ENCODE results near the gene USP38. TPM values are rescaled to one million over a fixed set of nuclear protein-coding genes. Genes with fewer than 3 reads are reported as not detected.

Gene USP38
- total RNA-seq, 4 donors from 2014 or later = 18.8 to 24.1 (median 19.9) TPM

GRCh38 chr4:143184217-143184502, 557 bp upstream of the USP38 start:
- Histone ChIP-seq H3K4me3 (peak overlapping the region; percentile 68 to 93 (median 86)), H3K27me3 (no peaks in the 10 kb centered on the region), H3K36me3 (peaks cover 0 to 5% (median 0%) of the 10 kb centered on the region in 3 donors), H3K27ac (peak overlapping the region; percentile 86 to 97 (median 93)), H3K9me3 (no peaks in the 10 kb centered on the region), H3K4me1 (peaks cover 0 to 56% (median 17%) of the 10 kb centered on the region in 4 donors)
- DNase-seq (ENCODE audit: low spot score in 2 of 2) = no peak
- 0% methylated on average over 11 of the region's 11 CpGs for WGBS, 2 donors
- TF ChIP-seq POLR2A (IDR thresholded peaks at IDR 0.05) = no peak
- no peak for TF ChIP-seq CTCF (IDR thresholded peaks at IDR 0.05)
- no peak for TF ChIP-seq EP300 (IDR thresholded peaks at IDR 0.05)

- TF ChIP-seq POLR2A (IDR thresholded peaks at IDR 0.05) = no peak
- no peak for TF ChIP-seq EP300 (IDR thresholded peaks at IDR 0.05)
- TF ChIP-seq CTCF (IDR thresholded peaks at IDR 0.05) = no peak
- H3K36me3 ChIP-seq = peaks cover 0 to 5% (median 0%) of the 10 kb centered on the region in 3 donors
- 0 to 1% methylated on average over 17 to 32 of the region's 50 CpGs for WGBS, 2 donors
- peak overlapping the region; percentile 68 to 93 (median 86) for H3K4me3 ChIP-seq
- DNase-seq (ENCODE audit: low spot score in 2 of 2) = no peak
- no peaks in the 10 kb centered on the region for H3K27me3 ChIP-seq
- H3K27ac ChIP-seq = peak overlapping the region; percentile 86 to 97 (median 93)
- peaks cover 0 to 69% (median 19%) of the 10 kb centered on the region in 4 donors for H3K4me1 ChIP-seq
- H3K9me3 ChIP-seq = no peaks in the 10 kb centered on the region
Observed at GRCh38 chr4:143185253-143186107, 763 bp downstream of the USP38 start.

GRCh38 chr4:143186212-143186611, 1.5 kb downstream of the USP38 start:
- peak overlapping the region in 3 of 4 donors; percentile 12 to 97 (median 92) for H3K27ac ChIP-seq
- TF ChIP-seq CTCF (IDR thresholded peaks at IDR 0.05) = no peak
- no peak for TF ChIP-seq EP300 (IDR thresholded peaks at IDR 0.05)
- TF ChIP-seq POLR2A (IDR thresholded peaks at IDR 0.05) = no peak
- H3K4me1 ChIP-seq = peaks cover 0 to 77% (median 22%) of the 10 kb centered on the region in 4 donors
- peak overlapping the region; percentile 68 to 93 (median 86) for H3K4me3 ChIP-seq
- peaks cover 0 to 8% (median 0%) of the 10 kb centered on the region in 3 donors for H3K36me3 ChIP-seq
- no peaks in the 10 kb centered on the region for H3K9me3 ChIP-seq
- no peak for DNase-seq (ENCODE audit: low spot score in 2 of 2)
- H3K27me3 ChIP-seq = no peaks in the 10 kb centered on the region
- WGBS, 2 donors = 1 to 6% methylated on average over 6 of the region's 6 CpGs

- Histone ChIP-seq H3K27ac (peak overlapping the region in 2 of 4 donors; percentile 12 to 97), H3K27me3 (no peaks in the 10 kb centered on the region), H3K36me3 (peaks cover 0 to 12% (median 0%) of the 10 kb centered on the region in 3 donors), H3K4me1 (peaks cover 0 to 81% (median 22%) of the 10 kb centered on the region in 4 donors), H3K9me3 (no peaks in the 10 kb centered on the region), H3K4me3 (peak overlapping the region; percentile 68 to 93 (median 86))
- TF ChIP-seq POLR2A (IDR thresholded peaks at IDR 0.05) (no peak), EP300 (IDR thresholded peaks at IDR 0.05) (no peak), CTCF (IDR thresholded peaks at IDR 0.05) (no peak)
- DNase-seq (ENCODE audit: low spot score in 2 of 2) = no peak
- 6% methylated on average over 7 of the region's 7 CpGs for WGBS, 2 donors
Observed at GRCh38 chr4:143186649-143187048, 1.9 kb downstream of the USP38 start.
